ENCODE data around the gene PRKG1. TPM values are rescaled to one million over a fixed set of nuclear protein-coding genes. Genes with fewer than 3 reads are reported as not detected.
"Not testable (repeated sequence)": the region's sequence is repeated elsewhere in the genome, so short reads cannot be mapped to it uniquely, and the experiment has no call there.

PRKG1 gene
- polyA plus RNA-seq, 3 donors: not detected

GRCh38 chr10:52239771-52240170 is 1165.5 kb downstream of the PRKG1 start:
- no peaks in the 10 kb centered on the region for H3K9me3 ChIP-seq (replicated peaks in 1 of 2; ENCODE audit: control insufficient read depth in 1 of 2, insufficient read depth in 1 of 2, low read length in 2 of 2)
- no peak for TF ChIP-seq CTCF (IDR thresholded peaks at IDR 0.05)
- Mint-ChIP-seq H3K4me3 (no peak overlapping the region), H3K9me3 (no peaks in the 10 kb centered on the region), H3K36me3 (no peaks in the 10 kb centered on the region), H3K27ac (no peak overlapping the region), H3K27me3 (ENCODE audit: low read depth in 3 of 3) (no peaks in the 10 kb centered on the region), H3K4me1 (no peaks in the 10 kb centered on the region)
- H3K4me2 ChIP-seq (replicated peaks; ENCODE audit: extremely low read depth, low read length, poor library complexity, severe bottlenecking): no peak overlapping the region
- no CpG with 5 or more reads among the region's 1 CpG for WGBS (ENCODE audit: insufficient coverage)
- H3K9ac ChIP-seq (ENCODE audit: insufficient read depth, low read length, poor library complexity, severe bottlenecking): no peak overlapping the region
- H4K20me1 ChIP-seq (ENCODE audit: insufficient read depth, low read length): no peaks in the 10 kb centered on the region
- H3K36me3 ChIP-seq (replicated peaks in 1 of 2; ENCODE audit: control insufficient read depth in 1 of 2, insufficient read depth in 2 of 2, low read length in 2 of 2): no peaks in the 10 kb centered on the region
- no peak overlapping the region for H2AFZ ChIP-seq (ENCODE audit: insufficient read depth, low read depth, low read length, poor library complexity, severe bottlenecking)
- intact Hi-C loops (cut with micrococcal nuclease): no loop called here
- H3K4me1 ChIP-seq (ENCODE audit: control insufficient read depth in 1 of 2, insufficient read depth in 2 of 2, low read length in 2 of 2): no peaks in the 10 kb centered on the region
- no peak overlapping the region for H3K27ac ChIP-seq (ENCODE audit: low read depth in 1 of 2, low read length in 2 of 2)
- no peak overlapping the region for H3K4me3 ChIP-seq (replicated peaks in 1 of 3; ENCODE audit: low read depth in 2 of 3, low read length in 3 of 3)
- no peaks in the 10 kb centered on the region for H3K27me3 ChIP-seq (ENCODE audit: control insufficient read depth in 2 of 2, insufficient read depth in 2 of 2, low read length in 2 of 2)
- no peaks in the 10 kb centered on the region for H3K79me2 ChIP-seq (ENCODE audit: insufficient read depth, low read length)
- no peak for DNase-seq

GRCh38 chr10:52245547-52245946 is 1171.3 kb downstream of the PRKG1 start:
- H3K4me3 Mint-ChIP-seq: no peak overlapping the region
- Histone ChIP-seq H3K9ac (ENCODE audit: insufficient read depth, low read length, poor library complexity, severe bottlenecking) (no peak overlapping the region), H3K27ac (ENCODE audit: low read depth in 1 of 2, low read length in 2 of 2) (no peak overlapping the region), H4K20me1 (ENCODE audit: insufficient read depth, low read length) (no peaks in the 10 kb centered on the region), H3K4me3 (replicated peaks in 1 of 3; ENCODE audit: low read depth in 2 of 3, low read length in 3 of 3) (no peak overlapping the region), H3K4me1 (ENCODE audit: control insufficient read depth in 1 of 2, insufficient read depth in 2 of 2, low read length in 2 of 2) (no peaks in the 10 kb centered on the region), H3K27me3 (ENCODE audit: control insufficient read depth in 2 of 2, insufficient read depth in 2 of 2, low read length in 2 of 2) (no peaks in the 10 kb centered on the region), H2AFZ (ENCODE audit: insufficient read depth, low read depth, low read length, poor library complexity, severe bottlenecking) (no peak overlapping the region), H3K4me2 (replicated peaks; ENCODE audit: extremely low read depth, low read length, poor library complexity, severe bottlenecking) (no peak overlapping the region), H3K36me3 (replicated peaks in 1 of 2; ENCODE audit: control insufficient read depth in 1 of 2, insufficient read depth in 2 of 2, low read length in 2 of 2) (no peaks in the 10 kb centered on the region), H3K79me2 (ENCODE audit: insufficient read depth, low read length) (no peaks in the 10 kb centered on the region), H3K9me3 (replicated peaks in 1 of 2; ENCODE audit: control insufficient read depth in 1 of 2, insufficient read depth in 1 of 2, low read length in 2 of 2) (no peaks in the 10 kb centered on the region)
- no peak overlapping the region for H3K27ac Mint-ChIP-seq
- WGBS (ENCODE audit: insufficient coverage): no CpG with 5 or more reads among the region's 2 CpGs
- no peaks in the 10 kb centered on the region for H3K27me3 Mint-ChIP-seq (ENCODE audit: low read depth in 3 of 3)
- intact Hi-C loops (cut with micrococcal nuclease): no loop called here
- H3K9me3 Mint-ChIP-seq: peaks cover 0 to 2% (median 0%) of the 10 kb centered on the region in 7 donors
- DNase-seq: no peak
- no peaks in the 10 kb centered on the region for H3K4me1 Mint-ChIP-seq
- no peak for TF ChIP-seq CTCF (IDR thresholded peaks at IDR 0.05)
- H3K36me3 Mint-ChIP-seq: no peaks in the 10 kb centered on the region

GRCh38 chr10:52247929-52248328 is 1173.6 kb downstream of the PRKG1 start:
- H3K9me3 ChIP-seq (replicated peaks in 1 of 2; ENCODE audit: control insufficient read depth in 1 of 2, insufficient read depth in 1 of 2, low read length in 2 of 2); H3K27me3 ChIP-seq (ENCODE audit: control insufficient read depth in 2 of 2, insufficient read depth in 2 of 2, low read length in 2 of 2); H3K9me3 Mint-ChIP-seq; H3K36me3 ChIP-seq (replicated peaks in 1 of 2; ENCODE audit: control insufficient read depth in 1 of 2, insufficient read depth in 2 of 2, low read length in 2 of 2); DNase-seq; H3K27ac Mint-ChIP-seq; H3K27me3 Mint-ChIP-seq (ENCODE audit: low read depth in 3 of 3); H3K9ac ChIP-seq (ENCODE audit: insufficient read depth, low read length, poor library complexity, severe bottlenecking); H3K4me1 Mint-ChIP-seq; H4K20me1 ChIP-seq (ENCODE audit: insufficient read depth, low read length); H2AFZ ChIP-seq (ENCODE audit: insufficient read depth, low read depth, low read length, poor library complexity, severe bottlenecking); H3K27ac ChIP-seq (ENCODE audit: low read depth in 1 of 2, low read length in 2 of 2); H3K79me2 ChIP-seq (ENCODE audit: insufficient read depth, low read length); H3K36me3 Mint-ChIP-seq; H3K4me3 Mint-ChIP-seq; intact Hi-C loops (cut with micrococcal nuclease); H3K4me2 ChIP-seq (replicated peaks; ENCODE audit: extremely low read depth, low read length, poor library complexity, severe bottlenecking); H3K4me1 ChIP-seq (ENCODE audit: control insufficient read depth in 1 of 2, insufficient read depth in 2 of 2, low read length in 2 of 2); H3K4me3 ChIP-seq (replicated peaks in 1 of 3; ENCODE audit: low read depth in 2 of 3, low read length in 3 of 3): not testable (repeated sequence)
- WGBS (ENCODE audit: insufficient coverage): no CpG with 5 or more reads among the region's 7 CpGs
